ENCODE data around the gene SLC26A2.
"Not testable (repeated sequence)": the region's sequence is repeated elsewhere in the genome, so short reads cannot be mapped to it uniquely, and the experiment has no call there.

The SLC26A2 gene

DNA sequence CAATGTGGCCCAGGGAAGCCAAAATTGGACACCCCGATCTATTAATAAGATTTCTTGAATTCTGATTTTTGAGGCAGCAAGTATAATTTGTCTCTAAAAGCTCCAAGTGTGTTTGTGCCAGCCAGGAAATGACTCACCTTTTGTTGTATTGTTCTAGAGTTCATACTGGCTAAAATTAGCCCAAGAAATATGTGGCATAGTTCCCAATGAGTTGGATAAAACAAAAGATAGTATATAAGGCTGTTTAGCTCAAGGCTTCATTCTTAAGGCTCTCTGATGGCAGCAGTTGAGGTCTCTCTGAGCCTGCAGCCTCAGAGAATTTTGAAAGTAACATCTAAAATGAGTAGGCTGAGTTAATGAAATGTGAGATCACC, 61.6 kb downstream of the SLC26A2 start:
- H3K27me3 Mint-ChIP-seq: no peaks in the 10 kb centered on the region
- H3K36me3 Mint-ChIP-seq (ENCODE audit: low read depth): peaks cover 100% of the 10 kb centered on the region
- no peaks in the 10 kb centered on the region for H3K9me3 Mint-ChIP-seq
- H3K27ac Mint-ChIP-seq: peak overlapping the region; percentile 73
- peaks cover 31% of the 10 kb centered on the region for H3K4me1 Mint-ChIP-seq (ENCODE audit: low read depth)
- DNase-seq: no peak
- H3K4me3 Mint-ChIP-seq: no peak overlapping the region

DNA sequence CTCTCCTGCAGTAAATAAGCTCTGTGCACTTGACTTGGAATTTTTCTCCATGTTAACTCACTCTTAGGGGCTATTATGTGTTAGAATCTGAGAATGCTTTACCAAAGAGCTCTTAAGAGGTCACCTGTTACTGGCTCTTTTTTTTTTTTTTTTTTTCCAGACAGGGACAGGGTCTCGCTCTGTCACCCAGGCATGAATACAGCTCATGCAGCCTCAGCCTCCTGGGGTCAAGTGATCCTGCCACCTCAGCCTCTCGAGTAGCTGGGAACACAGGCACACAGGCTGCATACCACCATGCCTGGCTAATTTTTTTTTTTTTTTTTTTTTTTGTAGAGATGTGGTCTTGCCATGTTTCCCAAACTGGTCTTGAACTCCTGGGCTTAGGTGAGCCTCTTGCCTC, 62.1 kb downstream of the SLC26A2 start:
- no peak for DNase-seq
- H3K4me1 Mint-ChIP-seq (ENCODE audit: low read depth): peaks cover 27% of the 10 kb centered on the region
- H3K9me3 Mint-ChIP-seq: no peaks in the 10 kb centered on the region
- H3K4me3 Mint-ChIP-seq: no peak overlapping the region
- H3K27ac Mint-ChIP-seq: no peak overlapping the region
- H3K36me3 Mint-ChIP-seq (ENCODE audit: low read depth): peaks cover 99% of the 10 kb centered on the region
- no peaks in the 10 kb centered on the region for H3K27me3 Mint-ChIP-seq

DNA sequence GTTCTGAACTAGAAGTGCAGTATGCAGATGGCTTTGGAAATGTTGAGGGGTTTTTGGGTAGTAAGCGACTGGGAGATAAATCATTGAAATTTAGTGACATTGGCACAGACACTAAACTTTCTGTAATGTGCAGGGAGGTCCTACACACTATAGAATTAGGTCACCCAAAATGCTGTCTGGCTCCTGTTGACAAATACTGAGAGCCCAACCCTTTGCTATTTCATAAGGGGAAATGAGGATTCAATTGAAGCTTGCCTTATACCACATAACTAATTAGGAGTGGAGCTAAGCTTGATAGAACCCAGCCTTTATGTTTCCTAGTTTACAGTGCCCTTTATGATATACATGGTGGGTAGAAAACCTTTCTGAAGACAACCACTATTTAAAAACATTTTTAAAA, 62.6 kb downstream of the SLC26A2 start:
- H3K4me3 Mint-ChIP-seq: no peak overlapping the region
- H3K36me3 Mint-ChIP-seq (ENCODE audit: low read depth): peaks cover 99% of the 10 kb centered on the region
- H3K4me1 Mint-ChIP-seq (ENCODE audit: low read depth): peaks cover 26% of the 10 kb centered on the region
- no peaks in the 10 kb centered on the region for H3K9me3 Mint-ChIP-seq
- no peak overlapping the region for H3K27ac Mint-ChIP-seq
- DNase-seq: no peak
- H3K27me3 Mint-ChIP-seq: no peaks in the 10 kb centered on the region

DNA sequence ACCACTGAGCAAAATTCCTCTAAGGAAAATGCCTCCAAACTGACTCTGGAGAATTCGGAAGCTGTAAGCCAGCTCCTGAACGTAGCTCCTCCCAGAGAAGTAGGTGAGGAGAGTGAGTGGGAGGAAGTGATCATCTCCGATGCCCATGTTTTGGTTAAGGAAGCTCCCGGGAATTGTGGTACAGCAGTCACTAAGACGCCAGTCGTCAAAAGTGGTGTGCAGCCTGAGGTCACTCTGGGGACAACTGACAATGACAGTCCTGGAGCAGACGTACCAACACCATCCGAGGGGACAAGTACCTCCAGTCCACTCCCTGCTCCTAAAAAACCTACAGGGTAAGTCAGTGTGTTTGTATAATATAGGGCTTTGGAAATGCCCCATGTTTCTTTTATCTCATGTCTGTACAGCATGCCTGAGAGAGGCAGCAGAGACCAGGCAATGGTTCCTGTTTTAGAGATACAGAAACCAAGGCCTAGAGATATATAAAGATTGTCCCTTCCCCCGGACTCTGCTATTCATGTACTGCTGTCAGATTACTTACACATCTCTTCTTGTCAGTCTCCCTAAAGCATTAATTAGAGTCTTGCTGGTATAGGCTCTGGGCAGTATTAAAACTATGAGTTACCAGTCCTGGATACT, 63.9 kb downstream of the SLC26A2 start:
- peaks cover 97% of the 10 kb centered on the region for H3K36me3 Mint-ChIP-seq (ENCODE audit: low read depth)
- no peak overlapping the region for H3K4me3 Mint-ChIP-seq
- H3K27me3 Mint-ChIP-seq: no peaks in the 10 kb centered on the region
- no peak overlapping the region for H3K27ac Mint-ChIP-seq
- DNase-seq: no peak
- no peaks in the 10 kb centered on the region for H3K9me3 Mint-ChIP-seq
- peaks cover 22% of the 10 kb centered on the region for H3K4me1 Mint-ChIP-seq (ENCODE audit: low read depth)

DNA sequence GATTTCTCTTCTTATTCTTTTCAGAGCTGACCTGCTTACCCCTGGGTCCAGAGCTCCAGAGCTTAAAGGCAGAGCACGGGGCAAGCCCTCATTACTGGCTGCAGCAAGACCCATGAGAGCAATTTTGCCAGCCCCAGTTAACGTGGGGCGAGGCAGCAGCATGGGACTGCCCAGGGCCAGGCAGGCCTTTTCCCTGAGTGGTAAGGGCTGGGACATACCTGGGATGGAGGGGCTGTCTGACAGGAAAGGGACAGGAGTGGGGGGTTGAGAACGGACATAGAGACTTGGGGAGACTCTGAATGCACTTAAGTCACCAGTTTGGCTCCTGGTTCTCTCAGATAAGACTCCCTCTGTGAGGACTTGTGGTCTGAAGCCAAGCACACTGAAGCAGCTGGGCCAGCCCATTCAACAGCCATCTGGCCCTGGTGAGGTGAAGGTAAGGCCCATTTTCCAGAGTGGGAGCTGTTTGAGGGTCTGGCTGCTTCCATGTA, 66.2 kb downstream of the SLC26A2 start:
- Mint-ChIP-seq H3K4me1 (ENCODE audit: low read depth) (peaks cover 7% of the 10 kb centered on the region), H3K4me3 (no peak overlapping the region), H3K27ac (no peak overlapping the region), H3K9me3 (no peaks in the 10 kb centered on the region), H3K36me3 (ENCODE audit: low read depth) (peaks cover 93% of the 10 kb centered on the region), H3K27me3 (no peaks in the 10 kb centered on the region)
- no peak for DNase-seq

DNA sequence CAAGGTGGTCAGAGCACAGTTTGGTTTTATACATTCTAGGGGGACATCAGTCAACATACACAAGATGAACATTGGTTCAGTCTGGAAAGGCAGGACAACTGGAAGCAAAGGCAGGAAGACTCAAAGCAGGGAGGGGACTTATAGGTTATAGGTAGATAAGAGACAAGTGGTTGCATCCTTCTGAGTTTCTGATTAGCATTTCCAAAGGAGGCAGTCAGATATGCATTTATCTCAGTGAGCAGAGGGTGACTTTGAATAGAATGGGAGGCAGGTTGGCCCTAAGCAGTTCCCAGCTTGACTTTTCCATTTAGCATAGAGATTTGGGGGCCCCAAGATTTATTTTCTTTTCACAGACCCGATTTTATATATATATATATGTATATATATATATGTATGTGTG, 67.5 kb downstream of the SLC26A2 start:
- not testable (repeated sequence) for H3K27me3 Mint-ChIP-seq, H3K9me3 Mint-ChIP-seq
- H3K36me3 Mint-ChIP-seq (ENCODE audit: low read depth): peaks cover 93% of the 10 kb centered on the region

DNA sequence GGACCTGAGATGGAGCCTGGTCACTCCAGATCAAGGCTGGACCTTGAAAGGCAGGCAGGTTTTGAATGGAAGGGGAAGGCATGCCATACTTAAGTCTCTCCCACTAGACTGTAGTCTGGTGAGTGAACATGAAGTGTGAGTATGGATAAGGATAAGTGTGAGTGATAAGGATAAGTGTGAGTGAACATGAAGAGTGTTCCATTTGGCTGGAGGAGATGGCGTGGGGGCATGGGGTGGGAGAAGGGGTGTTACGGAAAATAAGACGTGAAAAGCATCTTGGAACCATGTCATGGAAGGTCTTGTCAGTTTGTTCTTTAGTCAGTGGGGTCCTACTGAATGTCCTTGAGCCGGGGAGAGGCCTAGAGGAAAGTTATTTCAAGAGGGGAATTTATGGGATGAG, 72.8 kb downstream of the SLC26A2 start:
- Mint-ChIP-seq H3K27ac (peak overlapping the region; percentile 22), H3K9me3 (no peaks in the 10 kb centered on the region), H3K4me1 (ENCODE audit: low read depth) (no peaks in the 10 kb centered on the region), H3K4me3 (no peak overlapping the region), H3K27me3 (no peaks in the 10 kb centered on the region), H3K36me3 (ENCODE audit: low read depth) (peaks cover 95% of the 10 kb centered on the region)
- no peak for DNase-seq

More for the DNA sequence above, 67.5 kb downstream of the SLC26A2 start:
- H3K4me3 Mint-ChIP-seq; H3K27ac Mint-ChIP-seq; H3K4me1 Mint-ChIP-seq (ENCODE audit: low read depth); DNase-seq: not testable (repeated sequence)

DNA sequence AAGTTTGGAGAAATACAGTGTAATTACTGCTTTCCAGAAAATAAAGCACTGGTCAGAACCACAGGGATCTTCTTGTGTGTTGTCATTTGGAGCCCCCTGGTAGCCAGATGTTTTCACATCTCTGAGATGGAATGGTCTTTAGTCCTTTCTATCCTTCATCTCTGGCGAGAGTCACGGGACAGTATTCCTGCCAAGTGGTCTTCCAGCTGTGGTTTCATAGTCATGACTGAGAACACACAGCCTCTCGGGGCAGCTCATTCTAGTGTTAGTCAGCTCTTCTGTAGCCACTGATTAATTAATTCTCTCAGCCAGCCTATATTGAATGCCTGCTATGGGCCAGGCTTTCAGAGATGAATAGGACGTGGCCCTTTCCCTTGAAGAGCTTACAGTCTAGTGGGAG, 74.1 kb downstream of the SLC26A2 start:
- Mint-ChIP-seq H3K27me3 (no peaks in the 10 kb centered on the region), H3K27ac (no peak overlapping the region), H3K36me3 (ENCODE audit: low read depth) (peaks cover 94% of the 10 kb centered on the region), H3K4me1 (ENCODE audit: low read depth) (no peaks in the 10 kb centered on the region), H3K4me3 (no peak overlapping the region), H3K9me3 (no peaks in the 10 kb centered on the region)
- no peak for DNase-seq

DNA sequence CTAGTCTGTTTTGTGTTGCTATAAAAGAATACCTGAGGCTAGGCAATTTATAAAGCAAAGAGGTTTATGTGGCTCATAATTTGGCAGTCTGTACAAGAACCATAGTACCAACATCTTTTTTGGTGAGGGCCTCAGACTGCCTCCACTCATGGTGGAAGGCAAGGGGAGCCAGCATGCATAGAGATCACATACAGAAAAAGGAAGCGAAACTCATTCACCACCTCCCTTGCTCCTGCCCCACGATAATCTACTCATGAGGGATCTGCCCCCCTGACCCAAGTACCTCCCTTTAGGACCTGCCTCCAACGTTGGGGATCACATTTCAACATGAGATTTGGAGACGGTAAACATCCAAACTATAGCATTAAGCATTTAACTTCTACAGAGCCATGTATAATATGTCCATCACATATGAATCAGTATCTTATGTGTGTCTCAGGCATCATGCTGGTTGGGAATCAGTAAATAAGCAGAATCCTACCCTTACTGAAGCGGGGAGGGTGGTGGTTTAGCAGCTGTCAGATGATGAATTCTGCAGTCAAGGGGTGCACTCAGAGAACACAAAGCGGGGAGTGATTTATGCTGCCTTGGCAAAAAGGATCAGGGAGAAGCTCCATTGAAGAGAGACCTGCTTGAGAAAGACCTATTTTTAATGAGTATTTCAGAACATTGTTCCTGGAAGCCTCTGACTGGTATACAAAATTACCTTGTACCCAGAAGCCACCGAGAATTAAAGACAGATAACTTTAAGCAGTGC, 74.8 kb downstream of the SLC26A2 start:
- Mint-ChIP-seq H3K4me1 (ENCODE audit: low read depth) (no peaks in the 10 kb centered on the region), H3K27ac (peak overlapping the region; percentile 27), H3K9me3 (no peaks in the 10 kb centered on the region), H3K27me3 (no peaks in the 10 kb centered on the region), H3K4me3 (no peak overlapping the region), H3K36me3 (ENCODE audit: low read depth) (peaks cover 98% of the 10 kb centered on the region)
- DNase-seq: no peak

DNA sequence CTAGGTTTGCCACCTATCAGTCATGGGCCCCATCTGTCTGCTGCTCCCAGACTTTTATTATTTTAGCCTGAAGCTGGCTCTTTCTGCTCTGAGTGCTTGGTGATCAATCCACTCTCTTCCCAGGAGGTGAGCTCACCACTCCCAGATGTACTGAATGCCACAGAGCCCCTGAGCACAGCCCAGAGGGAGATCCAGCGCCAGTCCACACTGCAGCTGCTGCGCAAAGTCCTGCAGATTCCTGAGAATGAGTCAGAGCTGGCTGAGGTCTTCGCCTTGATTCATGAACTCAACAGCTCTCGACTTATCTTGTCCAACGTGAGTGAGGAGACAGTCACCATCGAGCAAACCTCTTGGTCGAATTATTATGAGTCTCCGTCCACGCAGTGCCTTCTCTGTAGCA, 76.0 kb downstream of the SLC26A2 start:
- Mint-ChIP-seq H3K4me1 (ENCODE audit: low read depth) (no peaks in the 10 kb centered on the region), H3K4me3 (no peak overlapping the region), H3K27me3 (no peaks in the 10 kb centered on the region), H3K27ac (no peak overlapping the region), H3K9me3 (no peaks in the 10 kb centered on the region), H3K36me3 (ENCODE audit: low read depth) (peaks cover 98% of the 10 kb centered on the region)
- DNase-seq: no peak

Measured in activated T-cell treated with anti-CD3 and anti-CD28 coated beads, Interleukin-2, amount 50 U/mL, for 24 hours (primary cell).